BJ (cell line): ENCODE data around the gene CLTC. TPM values are rescaled to one million over a fixed set of nuclear protein-coding genes. Genes with fewer than 3 reads are reported as not detected.

Source experiments
- CTCF ChIA-PET: fragments of 350-600 bp; formaldehyde crosslinking; extraction: SDS; loops from one replicate; lab custom pipeline; 2021; ENCODE audit warnings: antibody characterized with exemption, inconsistent platforms; lab: Yijun Ruan, JAX
- POLR2A ChIA-PET: fragments of 300-600 bp; sonication (Branson Sonifier 250); formaldehyde crosslinking; extraction: SDS; loops from one replicate; lab custom pipeline; 2021; ENCODE audit warnings: antibody characterized with exemption; lab: Charles Lee
- DNase-seq: peaks from one replicate; pipeline ENCODE4 v3.0.0-alpha.2; 2011; ENCODE audit warnings: low read depth
- H3K27me3 ChIP-seq: 2 replicates; pipeline ENCODE4 v1.6.0; 2011; ENCODE audit warnings: low read length; ENCODE audit not compliant: control insufficient read depth, insufficient read depth
- H3K36me3 ChIP-seq: 2 replicates; pipeline ENCODE4 v1.5.1; 2011; ENCODE audit warnings: low read length; ENCODE audit not compliant: control insufficient read depth, insufficient read depth
- H3K4me3 ChIP-seq: 2 replicates; pipeline ENCODE4 v1.5.1; 2011; ENCODE audit warnings: low read depth, mild to moderate bottlenecking, control low read depth, low read length
- CTCF ChIP-seq: IDR thresholded peaks from 2 replicates; pipeline ENCODE4 v1.5.1; 2011; ENCODE audit warnings: low read depth, mild to moderate bottlenecking, control low read depth, inconsistent platforms, low read length, moderate library complexity; ENCODE audit not compliant: insufficient read depth
- polyA plus RNA-seq: library from polyadenylated mRNA; depleted of rRNA; stranded (reverse); fragments of >200 nt; gene quantifications from 2 replicates; pipeline ENCODE4 v1.2.3, GENCODE V29; 2011

CLTC gene
- polyA plus RNA-seq, 1 experiment, result 149 TPM

- DNase-seq, result no peak
- H3K4me3 ChIP-seq, result no peak overlapping the region
- no peaks in the 10 kb centered on the region for H3K27me3 ChIP-seq
- H3K36me3 ChIP-seq, result no peaks in the 10 kb centered on the region
- ChIA-PET POLR2A (interaction anchor here (0.6 kb wide), 1 partner anchor 15 kb away, joined by 11 read pairs; no protein-coding TSS in a partner anchor), CTCF (no interaction called here)
- TF ChIP-seq CTCF, result no peak
Measured at GRCh38 chr17:59626756-59627155, 7.1 kb downstream of the CLTC start.

DNA sequence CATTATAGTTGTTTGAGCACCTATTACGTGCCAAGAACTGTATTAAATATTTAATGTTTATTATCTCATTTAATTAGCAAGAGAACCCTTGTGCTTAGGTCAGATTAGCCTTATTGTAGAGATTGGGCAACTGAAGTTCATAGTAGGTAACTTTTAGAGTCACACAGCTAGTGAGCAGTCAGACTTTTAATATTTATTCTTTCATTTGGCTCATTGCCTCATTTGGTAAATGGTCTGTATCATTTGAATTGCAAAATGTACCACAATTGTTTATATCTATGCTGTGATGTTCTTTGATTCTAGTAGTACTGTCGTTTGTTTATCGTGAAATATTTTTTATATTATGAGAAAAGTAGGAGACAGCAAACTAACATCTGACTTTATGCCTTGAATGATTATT lies 7.6 kb downstream of the CLTC start:
- CTCF ChIA-PET, result no interaction called here
- no peak for TF ChIP-seq CTCF
- Histone ChIP-seq H3K36me3 (no peaks in the 10 kb centered on the region), H3K27me3 (no peaks in the 10 kb centered on the region), H3K4me3 (no peak overlapping the region)
- no peak for DNase-seq
- POLR2A ChIA-PET, result interaction anchor here (0.6 kb wide), 1 partner anchor 14 kb away, joined by 11 read pairs; no protein-coding TSS in a partner anchor

GRCh38 chr17:59627770-59628171 lies 8.1 kb downstream of the CLTC start:
- no peak overlapping the region for H3K4me3 ChIP-seq
- no peaks in the 10 kb centered on the region for H3K36me3 ChIP-seq
- no peaks in the 10 kb centered on the region for H3K27me3 ChIP-seq
- no peak for DNase-seq
- CTCF ChIA-PET, result no interaction called here
- no peak for TF ChIP-seq CTCF
- POLR2A ChIA-PET, result no interaction called here

DNA sequence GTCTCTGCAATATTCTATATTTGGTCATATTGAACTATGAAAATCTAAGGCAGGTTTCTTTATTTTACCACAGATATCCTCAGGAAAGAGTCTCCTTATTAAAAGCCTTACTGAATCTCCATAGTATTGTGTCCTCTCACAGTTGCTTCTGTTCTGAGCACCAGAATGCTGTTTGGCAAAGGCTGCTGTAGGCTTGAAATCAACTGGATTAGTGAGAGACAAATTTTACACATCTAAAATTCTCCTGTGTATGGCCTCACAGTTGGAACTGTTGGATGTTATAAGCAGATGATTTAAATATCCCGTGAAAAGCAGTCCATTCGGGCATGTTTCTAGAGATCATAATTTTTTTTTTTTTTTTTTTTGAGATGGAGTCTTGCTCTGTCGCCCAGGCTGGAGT lies 9.5 kb downstream of the CLTC start:
- TF ChIP-seq CTCF, result no peak

GRCh38 chr17:59631276-59631675 lies 11.6 kb downstream of the CLTC start:
- no peak for DNase-seq
- POLR2A ChIA-PET, result no interaction called here
- no peak for TF ChIP-seq CTCF
- Histone ChIP-seq H3K4me3 (no peak overlapping the region), H3K36me3 (no peaks in the 10 kb centered on the region), H3K27me3 (no peaks in the 10 kb centered on the region)
- CTCF ChIA-PET, result no interaction called here

More for the DNA sequence above, 9.5 kb downstream of the CLTC start:
- POLR2A ChIA-PET, result no interaction called here
- no peak for DNase-seq
- CTCF ChIA-PET, result interaction anchor here (0.6 to 1.1 kb wide), 2 partner anchors 42 to 156 kb away, joined by 3 read pairs; no protein-coding TSS in a partner anchor
- Histone ChIP-seq H3K36me3 (no peaks in the 10 kb centered on the region), H3K4me3 (no peak overlapping the region), H3K27me3 (no peaks in the 10 kb centered on the region)
